GM19468 (cell line): ENCODE results near the gene GPR31.
"Not testable (repeated sequence)": the region's sequence is repeated elsewhere in the genome, so short reads cannot be mapped to it uniquely, and the experiment has no call there.

Experiments
- ATAC-seq: cut with Tn5 transposase; IDR thresholded peaks from one replicate; pipeline ENCODE4 v1.9.1; 2021; ENCODE audit warnings: mild to moderate bottlenecking, moderate library complexity, moderate number of reproducible peaks; ENCODE audit not compliant: unreplicated experiment; ENCODE audit errors: extremely low read depth

Gene GPR31

GRCh38 chr6:167157863-167158262, at the start of gene GPR31:
TSS of gene GPR31 (minus strand) at chr6:167157980. CDS start at chr6:167157831, 149 bp downstream.
- no peak for ATAC-seq

DNA sequence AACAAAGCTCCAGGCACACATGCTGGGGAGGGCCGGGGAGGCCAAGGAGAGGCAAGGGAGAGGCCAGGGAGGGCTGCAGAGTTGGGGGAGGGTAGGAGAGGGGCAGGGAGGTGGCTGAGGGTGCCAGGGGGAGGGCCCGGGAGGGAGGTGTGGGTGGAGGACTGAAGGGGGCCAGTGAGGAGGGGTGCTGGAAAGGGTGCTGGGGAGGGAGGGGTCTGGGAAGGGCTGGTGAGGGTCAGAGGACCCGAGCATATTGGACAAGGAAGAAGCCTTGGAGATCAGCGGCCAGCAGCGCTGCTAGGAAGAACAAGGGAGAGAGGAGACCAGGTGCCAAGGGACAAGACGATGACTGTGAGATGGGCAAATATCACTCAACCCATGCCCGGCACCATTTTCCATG, 49.7 kb upstream of the GPR31 start:
- ATAC-seq = no peak

DNA sequence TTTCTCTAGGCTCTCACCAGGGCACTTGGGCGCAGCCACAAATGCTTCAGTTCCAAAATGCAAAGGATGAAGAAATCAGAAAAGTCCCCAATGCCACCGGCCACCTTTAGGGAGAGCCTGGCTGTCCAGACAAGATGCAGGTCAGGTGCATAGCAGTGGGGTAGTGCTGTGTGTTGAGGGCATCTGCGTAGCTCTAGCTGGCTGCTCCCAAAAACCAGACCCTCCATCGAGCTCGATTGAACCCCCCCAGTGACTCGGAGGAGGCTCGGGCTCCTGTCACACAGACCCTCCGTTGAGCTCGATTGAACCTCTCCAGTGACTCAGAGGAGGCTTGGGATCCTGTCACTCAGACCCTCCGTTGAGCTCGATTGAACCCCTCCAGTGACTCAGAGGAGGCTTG, 47.5 kb upstream of the GPR31 start:
- not testable (repeated sequence) for ATAC-seq

DNA sequence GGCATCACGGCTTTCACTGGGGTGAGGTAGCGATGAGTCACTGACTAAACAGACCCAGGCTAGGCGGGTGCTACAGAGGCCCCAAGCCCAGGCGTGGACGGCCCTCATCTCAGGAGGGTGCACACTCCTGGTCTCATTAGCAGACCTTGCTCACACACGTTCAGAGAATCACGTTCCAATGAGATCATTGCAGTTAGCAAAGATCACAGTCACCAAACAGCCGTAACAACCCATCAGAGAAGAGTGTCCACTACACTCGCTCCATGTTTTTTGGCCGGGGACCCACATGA, 46.2 kb upstream of the GPR31 start:
- not testable (repeated sequence) for ATAC-seq

DNA sequence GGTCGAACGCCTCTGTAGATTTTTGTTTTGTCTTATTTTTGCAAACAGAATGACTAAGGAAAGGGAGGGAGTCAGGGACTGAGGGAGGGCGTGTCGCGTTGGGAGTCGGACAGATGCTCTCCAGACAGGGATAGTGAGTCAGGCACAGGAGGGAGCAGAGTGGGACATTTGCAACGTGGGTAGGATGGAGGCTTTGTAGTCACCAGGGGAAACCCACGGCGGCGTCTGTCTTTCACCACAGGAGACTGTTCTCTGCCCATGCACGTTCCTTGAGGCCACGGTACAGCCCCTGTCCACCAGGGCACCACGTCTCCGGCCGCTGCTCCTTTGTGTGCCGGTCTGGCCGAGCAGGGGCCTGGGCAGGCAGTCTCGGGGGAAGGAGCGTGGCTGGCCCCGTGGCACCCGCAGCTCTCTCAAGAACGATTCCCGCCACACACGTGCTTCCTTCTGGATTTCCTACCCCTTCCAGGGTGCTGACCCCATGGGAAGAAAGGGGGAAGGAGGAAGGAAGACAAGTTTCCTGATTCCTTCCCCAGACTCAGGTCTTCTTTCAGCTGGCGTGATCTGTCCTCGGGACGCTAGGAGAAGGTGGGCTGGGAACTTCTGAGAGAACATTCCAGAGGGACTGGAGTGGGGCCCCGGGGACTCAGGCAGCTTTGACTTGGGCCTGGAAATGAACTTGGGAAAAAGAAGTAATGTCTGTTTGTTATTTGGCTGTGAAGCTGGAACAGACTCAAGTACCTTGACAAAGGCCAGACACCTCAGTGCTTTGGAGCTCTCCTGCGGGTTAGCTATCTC, 45.7 kb upstream of the GPR31 start:
- ATAC-seq = not testable (repeated sequence)

GRCh38 chr6:167202613-167203012, 44.8 kb upstream of the GPR31 start:
- not testable (repeated sequence) for ATAC-seq

GRCh38 chr6:167200806-167201205, 43.0 kb upstream of the GPR31 start:
- no peak for ATAC-seq

- not testable (repeated sequence) for ATAC-seq
Observed at GRCh38 chr6:167195941-167196610, 38.3 kb upstream of the GPR31 start.

DNA sequence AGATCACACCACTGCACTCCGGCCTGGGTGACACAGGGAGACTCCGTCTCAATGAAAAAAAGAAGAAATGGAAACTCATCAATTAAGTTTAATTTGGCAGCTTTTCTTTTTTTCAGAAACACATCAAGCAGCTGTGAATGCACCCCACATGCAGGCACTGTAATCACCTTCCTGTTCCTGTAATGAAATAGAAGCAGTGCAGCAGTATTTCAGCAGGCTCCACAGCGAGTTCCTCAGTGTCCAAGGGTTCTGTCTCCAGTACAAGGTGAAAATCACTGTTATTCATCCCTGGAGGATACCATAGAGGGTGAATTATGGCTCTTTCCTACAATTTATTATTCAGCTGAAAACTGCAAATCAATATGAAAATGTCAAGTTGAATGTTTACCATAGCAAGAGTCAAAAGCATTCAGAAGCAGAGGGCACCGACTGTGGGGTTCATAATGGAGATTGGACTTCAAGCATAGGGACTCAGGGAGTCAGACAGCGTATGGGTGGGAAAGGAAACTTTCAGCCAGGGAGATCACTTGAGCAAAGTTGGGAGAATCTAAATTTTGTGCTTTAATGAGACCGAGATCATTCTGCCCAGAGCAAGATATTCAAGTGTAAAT, 35.8 kb upstream of the GPR31 start:
- ATAC-seq = not testable (repeated sequence)

DNA sequence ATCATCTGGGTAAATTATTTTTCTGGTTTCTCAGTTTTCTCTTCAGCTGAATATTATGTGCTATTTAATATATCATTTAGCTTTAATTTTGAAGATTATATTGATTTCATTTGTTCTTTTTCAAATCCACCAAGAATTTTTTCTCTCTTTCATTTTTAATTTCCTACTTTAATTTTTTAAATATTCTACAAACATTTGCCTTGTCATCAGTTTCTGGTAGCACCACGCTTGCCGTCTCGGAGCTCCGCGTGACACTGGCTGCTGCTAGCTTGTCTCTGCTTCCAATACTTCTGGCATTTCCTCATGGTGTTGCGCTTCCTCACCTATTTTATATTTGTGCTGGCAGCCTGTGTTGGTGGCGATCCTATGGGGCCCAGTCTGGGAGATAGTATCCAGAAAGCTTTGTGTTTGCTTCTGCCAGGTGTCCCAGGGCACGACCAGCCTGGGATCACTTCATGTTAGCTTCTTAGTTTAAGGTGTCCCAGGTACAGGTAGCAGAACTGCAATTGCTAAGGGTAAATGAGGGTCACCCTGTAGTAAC, 33.3 kb upstream of the GPR31 start:
- not testable (repeated sequence) for ATAC-seq

DNA sequence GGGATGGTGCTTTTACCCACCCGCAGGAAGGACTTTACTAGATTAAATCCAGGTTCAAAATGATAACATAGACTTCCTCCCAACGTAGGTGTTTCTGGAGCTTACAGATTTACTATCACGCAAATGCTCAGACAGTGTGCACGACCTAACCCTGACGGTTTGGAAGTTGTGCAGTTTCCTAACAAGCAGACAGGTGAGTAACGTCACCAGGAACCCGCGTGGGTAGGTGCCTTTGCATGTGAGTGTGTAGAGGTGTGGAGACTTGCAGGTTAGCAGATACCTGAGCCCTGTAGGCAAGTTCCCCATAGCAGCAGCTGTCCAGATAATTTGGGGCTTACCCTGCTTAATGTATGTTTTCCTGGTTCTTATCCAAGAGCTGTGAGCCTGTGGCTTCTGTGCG, 29.5 kb upstream of the GPR31 start:
- not testable (repeated sequence) for ATAC-seq

GRCh38 chr6:167185101-167185500, 27.3 kb upstream of the GPR31 start:
- not testable (repeated sequence) for ATAC-seq

DNA sequence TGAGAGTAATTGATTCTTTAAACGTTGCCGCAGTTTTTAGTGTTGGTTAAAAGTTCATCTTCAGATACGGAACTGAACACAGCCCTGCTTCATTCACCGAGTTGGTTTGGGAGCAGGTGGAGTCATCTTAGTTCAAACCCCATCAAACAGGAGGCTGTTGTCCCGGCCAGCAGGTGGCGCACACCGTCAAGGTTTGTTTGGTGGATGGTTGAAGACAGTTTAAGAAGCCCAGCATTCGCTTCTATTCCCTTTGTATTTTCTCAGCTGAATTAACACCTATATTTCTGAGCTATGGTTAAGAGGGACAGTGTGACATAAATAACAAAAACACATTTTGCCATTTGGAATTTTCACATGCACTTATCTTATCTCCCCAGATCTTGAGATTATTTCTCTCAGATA, 25.1 kb upstream of the GPR31 start:
- not testable (repeated sequence) for ATAC-seq

GRCh38 chr6:167181351-167181750, 23.6 kb upstream of the GPR31 start:
- ATAC-seq = not testable (repeated sequence)

DNA sequence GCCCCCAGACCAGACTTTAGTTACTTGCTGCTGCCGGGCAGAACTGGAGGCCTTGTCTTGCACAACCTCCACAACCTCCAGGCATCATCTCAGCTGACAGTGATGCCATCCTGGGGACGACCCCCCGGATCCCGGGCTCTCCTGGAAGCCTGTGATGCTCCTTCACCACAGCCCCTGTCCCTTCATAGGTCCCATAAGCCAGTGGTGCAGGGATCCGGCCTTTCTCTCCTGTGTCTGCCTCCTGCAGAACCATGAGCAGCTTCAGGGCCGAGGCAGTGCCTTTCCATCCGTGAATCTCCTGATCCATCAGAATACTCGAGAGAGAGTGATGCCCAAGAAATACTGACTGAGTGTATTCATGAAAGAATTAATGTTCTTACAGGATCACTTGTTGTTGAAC, 22.3 kb upstream of the GPR31 start:
- ATAC-seq = not testable (repeated sequence)

- ATAC-seq = not testable (repeated sequence)
Observed at GRCh38 chr6:167178896-167179655, 21.3 kb upstream of the GPR31 start.

DNA sequence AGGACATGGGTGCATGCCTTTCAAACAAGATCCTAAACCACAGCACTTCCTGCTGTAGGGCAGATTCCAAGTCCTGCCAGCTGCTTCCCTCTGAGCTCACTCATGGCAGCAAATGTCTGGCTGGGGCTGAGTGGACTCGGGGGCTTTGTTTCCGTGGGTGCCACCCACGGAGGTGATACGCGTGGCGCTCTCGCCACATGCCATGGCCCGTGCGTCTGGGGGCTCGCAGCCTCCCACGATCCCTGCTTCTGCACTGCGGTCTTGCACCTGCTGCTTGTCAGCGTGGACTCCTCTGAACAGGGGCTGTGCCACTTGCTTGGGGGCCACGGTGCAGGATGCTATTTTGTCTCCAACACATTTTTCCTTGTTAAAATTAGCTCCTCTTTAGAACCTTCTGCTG, 19.5 kb upstream of the GPR31 start:
- not testable (repeated sequence) for ATAC-seq

DNA sequence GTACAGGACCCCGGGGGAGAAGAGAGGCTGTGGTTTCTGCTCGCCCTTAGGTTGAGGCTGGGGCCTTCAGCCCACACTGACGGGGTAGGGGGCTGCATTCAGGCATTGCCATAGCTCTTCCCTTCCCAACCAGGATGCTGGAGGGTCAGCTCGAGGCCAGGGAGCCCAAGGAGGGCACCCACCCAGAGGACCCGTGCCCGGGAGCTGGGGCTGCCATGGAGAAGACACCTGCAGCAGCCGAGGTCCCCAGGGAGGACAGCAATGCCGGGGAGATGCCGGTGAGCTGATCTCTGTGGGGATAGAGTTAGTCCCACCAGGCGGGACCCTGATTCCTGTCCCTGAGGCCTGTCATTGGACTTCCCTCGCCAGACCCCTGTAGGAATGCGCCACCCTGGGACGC, 14.2 kb upstream of the GPR31 start:
- not testable (repeated sequence) for ATAC-seq

DNA sequence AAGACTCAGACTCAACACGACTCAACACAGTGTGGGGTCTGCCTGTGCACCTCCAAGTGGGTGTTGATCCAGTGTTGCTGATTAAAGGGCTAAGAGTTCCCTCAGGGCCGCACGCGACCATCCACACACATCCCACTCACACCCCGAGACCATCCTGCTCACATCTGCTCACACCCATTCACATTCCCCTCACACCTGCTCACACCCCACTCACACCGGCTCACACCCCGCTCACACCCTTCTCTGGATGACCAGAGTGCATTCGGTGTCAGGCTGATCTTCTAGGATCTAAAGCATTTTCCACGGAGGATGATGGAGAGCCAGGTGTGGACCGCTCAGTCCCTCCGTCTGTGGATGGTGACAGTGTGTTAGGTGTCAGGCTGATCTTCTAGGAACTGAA, 13.5 kb upstream of the GPR31 start:
- ATAC-seq = not testable (repeated sequence)

DNA sequence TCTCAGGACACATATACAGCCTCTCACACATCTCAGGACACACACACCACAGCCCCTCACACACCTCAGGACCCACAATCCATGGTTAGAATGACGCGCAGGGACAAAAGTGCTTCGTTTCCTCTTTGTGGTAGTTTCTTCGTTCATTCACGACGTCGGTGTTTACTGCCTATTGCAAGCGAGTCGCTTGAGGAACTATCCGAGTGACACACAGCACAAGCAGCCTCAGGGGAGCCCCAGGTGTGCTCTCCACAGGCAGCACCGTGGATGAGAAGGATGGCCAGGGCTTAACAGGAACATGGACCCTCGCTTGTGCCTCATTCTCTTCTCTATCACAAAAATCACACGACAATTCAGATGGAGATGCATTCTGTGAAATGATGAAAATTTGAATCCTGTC, 12.1 kb upstream of the GPR31 start:
- ATAC-seq = not testable (repeated sequence)
